ENCODE measurements around the gene HK1.

Gene HK1

DNA sequence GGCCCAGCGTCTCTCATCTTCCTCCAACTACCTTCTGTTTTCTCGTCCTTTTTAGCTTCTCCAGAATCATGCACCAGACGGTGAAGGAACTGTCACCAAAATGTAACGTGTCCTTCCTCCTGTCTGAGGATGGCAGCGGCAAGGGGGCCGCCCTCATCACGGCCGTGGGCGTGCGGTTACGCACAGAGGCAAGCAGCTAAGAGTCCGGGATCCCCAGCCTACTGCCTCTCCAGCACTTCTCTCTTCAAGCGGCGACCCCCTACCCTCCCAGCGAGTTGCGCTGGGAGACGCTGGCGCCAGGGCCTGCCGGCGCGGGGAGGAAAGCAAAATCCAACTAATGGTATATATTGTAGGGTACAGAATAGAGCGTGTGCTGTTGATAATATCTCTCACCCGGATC lies 122.6 kb downstream of the HK1 start:
- ChIA-PET CTCF (interaction anchor here (0.7 kb wide), 1 partner anchor 8 kb away, joined by 3 read pairs; no protein-coding TSS in a partner anchor), POLR2A (no interaction called here)
- Histone ChIP-seq H3K4me1 (ENCODE audit: control insufficient read depth, insufficient read depth, low read length) (no peaks in the 10 kb centered on the region), H3K9me3 (ENCODE audit: control insufficient read depth, insufficient read depth, low read depth, low read length) (no peaks in the 10 kb centered on the region), H3K27ac (ENCODE audit: extremely low read depth, low read depth, low read length) (no peak overlapping the region), H3K4me3 (ENCODE audit: low read depth, low read length) (no peak overlapping the region), H3K36me3 (ENCODE audit: control insufficient read depth in 2 of 2, insufficient read depth in 1 of 2, low read length in 2 of 2) (peaks cover 4 to 48% of the 10 kb centered on the region in 2 experiments; a peak in 2 of 3 replicates)
- TF ChIP-seq ZNF404 (tag by site-specific recombination; IDR thresholded peaks at IDR 0.05) (no peak), ZNF121 (tag by site-specific recombination; IDR thresholded peaks at IDR 0.05) (no peak), ZNF510 (tag by site-specific recombination; IDR thresholded peaks at IDR 0.05; ENCODE audit: insufficient replicate concordance) (no peak), TCF7L2 (IDR thresholded peaks at IDR 0.05; ENCODE audit: borderline replicate concordance, low read depth, low read length) (no peak), ZNF23 (tag by site-specific recombination; IDR thresholded peaks at IDR 0.05; ENCODE audit: borderline replicate concordance) (no peak), GFI1B (tag by site-specific recombination; IDR thresholded peaks at IDR 0.05) (no peak), ZNF626 (tag by site-specific recombination; IDR thresholded peaks at IDR 0.05) (no peak), IKZF3 (tag by site-specific recombination; IDR thresholded peaks at IDR 0.05) (no peak), ZNF837 (tag by site-specific recombination; IDR thresholded peaks at IDR 0.05) (no peak), ZSCAN23 (tag by site-specific recombination; IDR thresholded peaks at IDR 0.05) (no peak), ZBTB7A (tag by site-specific recombination; IDR thresholded peaks at IDR 0.05; ENCODE audit: low read depth) (no peak), ZBTB20 (tag by site-specific recombination; IDR thresholded peaks at IDR 0.05) (no peak), ZNF548 (tag by site-specific recombination; IDR thresholded peaks at IDR 0.05) (no peak), GLIS2 (tag by site-specific recombination; IDR thresholded peaks at IDR 0.05) (no peak), ZFP3 (tag by site-specific recombination; IDR thresholded peaks at IDR 0.05; ENCODE audit: low read depth) (no peak)
- TF ChIP-seq, protein P1, sequence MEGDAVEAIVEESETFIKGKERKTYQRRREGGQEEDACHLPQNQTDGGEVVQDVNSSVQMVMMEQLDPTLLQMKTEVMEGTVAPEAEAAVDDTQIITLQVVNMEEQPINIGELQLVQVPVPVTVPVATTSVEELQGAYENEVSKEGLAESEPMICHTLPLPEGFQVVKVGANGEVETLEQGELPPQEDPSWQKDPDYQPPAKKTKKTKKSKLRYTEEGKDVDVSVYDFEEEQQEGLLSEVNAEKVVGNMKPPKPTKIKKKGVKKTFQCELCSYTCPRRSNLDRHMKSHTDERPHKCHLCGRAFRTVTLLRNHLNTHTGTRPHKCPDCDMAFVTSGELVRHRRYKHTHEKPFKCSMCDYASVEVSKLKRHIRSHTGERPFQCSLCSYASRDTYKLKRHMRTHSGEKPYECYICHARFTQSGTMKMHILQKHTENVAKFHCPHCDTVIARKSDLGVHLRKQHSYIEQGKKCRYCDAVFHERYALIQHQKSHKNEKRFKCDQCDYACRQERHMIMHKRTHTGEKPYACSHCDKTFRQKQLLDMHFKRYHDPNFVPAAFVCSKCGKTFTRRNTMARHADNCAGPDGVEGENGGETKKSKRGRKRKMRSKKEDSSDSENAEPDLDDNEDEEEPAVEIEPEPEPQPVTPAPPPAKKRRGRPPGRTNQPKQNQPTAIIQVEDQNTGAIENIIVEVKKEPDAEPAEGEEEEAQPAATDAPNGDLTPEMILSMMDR (tag by site-specific recombination; IDR thresholded peaks at IDR 0.05), result no peak
- TF ChIP-seq, protein P2, sequence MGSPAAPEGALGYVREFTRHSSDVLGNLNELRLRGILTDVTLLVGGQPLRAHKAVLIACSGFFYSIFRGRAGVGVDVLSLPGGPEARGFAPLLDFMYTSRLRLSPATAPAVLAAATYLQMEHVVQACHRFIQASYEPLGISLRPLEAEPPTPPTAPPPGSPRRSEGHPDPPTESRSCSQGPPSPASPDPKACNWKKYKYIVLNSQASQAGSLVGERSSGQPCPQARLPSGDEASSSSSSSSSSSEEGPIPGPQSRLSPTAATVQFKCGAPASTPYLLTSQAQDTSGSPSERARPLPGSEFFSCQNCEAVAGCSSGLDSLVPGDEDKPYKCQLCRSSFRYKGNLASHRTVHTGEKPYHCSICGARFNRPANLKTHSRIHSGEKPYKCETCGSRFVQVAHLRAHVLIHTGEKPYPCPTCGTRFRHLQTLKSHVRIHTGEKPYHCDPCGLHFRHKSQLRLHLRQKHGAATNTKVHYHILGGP (tag by site-specific recombination; IDR thresholded peaks at IDR 0.05), result no peak

DNA sequence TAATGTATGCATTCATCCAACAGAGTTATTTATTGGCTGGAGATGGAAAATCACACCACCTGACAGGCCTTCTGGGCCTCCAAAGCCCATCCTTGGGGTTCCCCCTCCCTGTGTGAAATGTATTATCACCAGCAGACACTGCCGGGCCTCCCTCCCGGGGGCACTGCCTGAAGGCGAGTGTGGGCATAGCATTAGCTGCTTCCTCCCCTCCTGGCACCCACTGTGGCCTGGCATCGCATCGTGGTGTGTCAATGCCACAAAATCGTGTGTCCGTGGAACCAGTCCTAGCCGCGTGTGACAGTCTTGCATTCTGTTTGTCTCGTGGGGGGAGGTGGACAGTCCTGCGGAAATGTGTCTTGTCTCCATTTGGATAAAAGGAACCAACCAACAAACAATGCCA lies 123.1 kb downstream of the HK1 start:
- H3K27ac ChIP-seq (ENCODE audit: extremely low read depth, low read depth, low read length), result no peak overlapping the region
- ChIA-PET POLR2A (no interaction called here), CTCF (no interaction called here)
- no peaks in the 10 kb centered on the region for H3K9me3 ChIP-seq (ENCODE audit: control insufficient read depth, insufficient read depth, low read depth, low read length)
- TF ChIP-seq GLI2 (tag by site-specific recombination; IDR thresholded peaks at IDR 0.05; ENCODE audit: borderline replicate concordance, low read depth), result no peak
- TF ChIP-seq ZNF530 (tag by site-specific recombination; IDR thresholded peaks at IDR 0.05; ENCODE audit: low read depth), result no peak
- no peak for TF ChIP-seq ZNF548 (tag by site-specific recombination; IDR thresholded peaks at IDR 0.05)
- TF ChIP-seq ZNF23 (tag by site-specific recombination; IDR thresholded peaks at IDR 0.05; ENCODE audit: borderline replicate concordance), result no peak
- H3K36me3 ChIP-seq (ENCODE audit: control insufficient read depth in 2 of 2, insufficient read depth in 1 of 2, low read length in 2 of 2), result peaks cover 0 to 48% of the 10 kb centered on the region in 2 experiments; a peak in 2 of 3 replicates
- no peaks in the 10 kb centered on the region for H3K4me1 ChIP-seq (ENCODE audit: control insufficient read depth, insufficient read depth, low read length)
- H3K4me3 ChIP-seq (ENCODE audit: low read depth, low read length), result no peak overlapping the region

DNA sequence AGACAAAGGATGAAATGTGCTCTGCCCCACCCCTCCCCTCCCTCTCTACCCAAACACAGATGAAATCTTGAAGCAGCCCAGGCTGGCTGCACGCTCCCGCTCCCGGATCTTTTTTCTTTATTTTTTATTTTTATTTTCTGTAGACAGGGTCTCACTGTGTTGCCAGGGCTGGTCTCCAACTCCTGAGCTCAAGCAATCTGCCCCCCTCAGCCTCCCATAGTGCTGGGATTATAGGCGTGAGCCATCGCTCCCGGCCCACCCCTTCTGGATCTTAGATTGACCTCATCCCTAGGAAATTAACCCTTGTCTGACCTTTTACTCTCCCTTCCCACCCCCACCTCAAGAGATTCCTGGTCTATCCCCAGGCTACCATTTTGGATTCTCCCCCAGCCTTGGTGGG lies 124.1 kb downstream of the HK1 start:
- ChIA-PET POLR2A (no interaction called here), CTCF (interaction anchor here (0.6 to 1.8 kb wide), 2 partner anchors 113 to 165 kb away, joined by 3 to 5 read pairs; no protein-coding TSS in a partner anchor)
- H3K36me3 ChIP-seq (ENCODE audit: control insufficient read depth in 2 of 2, insufficient read depth in 1 of 2, low read length in 2 of 2), result peaks cover 0 to 41% of the 10 kb centered on the region in 2 experiments; a peak in 2 of 3 replicates
- no peak overlapping the region for H3K4me3 ChIP-seq (ENCODE audit: low read depth, low read length)
- H3K4me1 ChIP-seq (ENCODE audit: control insufficient read depth, insufficient read depth, low read length), result no peaks in the 10 kb centered on the region
- H3K27ac ChIP-seq (ENCODE audit: extremely low read depth, low read depth, low read length), result no peak overlapping the region
- no peaks in the 10 kb centered on the region for H3K9me3 ChIP-seq (ENCODE audit: control insufficient read depth, insufficient read depth, low read depth, low read length)
- TF ChIP-seq ZNF571 (tag by site-specific recombination; IDR thresholded peaks at IDR 0.05) (no peak), ZNF2 (tag by site-specific recombination; IDR thresholded peaks at IDR 0.05) (no peak), GLI4 (tag by site-specific recombination; IDR thresholded peaks at IDR 0.05) (no peak), KLF10 (tag by site-specific recombination; IDR thresholded peaks at IDR 0.05) (no peak), ZNF555 (tag by site-specific recombination; conservative IDR thresholded peaks at IDR 0.05) (no peak), ZNF777 (tag by site-specific recombination; IDR thresholded peaks at IDR 0.05; ENCODE audit: borderline replicate concordance) (no peak), RBAK (tag by site-specific recombination; IDR thresholded peaks at IDR 0.05) (no peak), ZNF19 (tag by site-specific recombination; IDR thresholded peaks at IDR 0.05; ENCODE audit: low read depth) (no peak), ZNF266 (tag by site-specific recombination; IDR thresholded peaks at IDR 0.05; ENCODE audit: low read depth) (no peak)
- TF ChIP-seq, protein P3, sequence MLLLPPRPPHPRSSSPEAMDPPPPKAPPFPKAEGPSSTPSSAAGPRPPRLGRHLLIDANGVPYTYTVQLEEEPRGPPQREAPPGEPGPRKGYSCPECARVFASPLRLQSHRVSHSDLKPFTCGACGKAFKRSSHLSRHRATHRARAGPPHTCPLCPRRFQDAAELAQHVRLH (tag by site-specific recombination; IDR thresholded peaks at IDR 0.05), result no peak

All from HEK293 (cell line).